GM21717 (cell line): ENCODE results near the gene ATG10.
"Not testable (repeated sequence)": the region's sequence is repeated elsewhere in the genome, so short reads cannot be mapped to it uniquely, and the experiment has no call there.

Experiments used
- ATAC-seq: cut with Tn5 transposase; IDR thresholded peaks from one replicate; pipeline ENCODE4 v1.9.1; 2021; ENCODE audit warnings: mild to moderate bottlenecking, moderate library complexity; ENCODE audit not compliant: unreplicated experiment

ATG10 gene

DNA sequence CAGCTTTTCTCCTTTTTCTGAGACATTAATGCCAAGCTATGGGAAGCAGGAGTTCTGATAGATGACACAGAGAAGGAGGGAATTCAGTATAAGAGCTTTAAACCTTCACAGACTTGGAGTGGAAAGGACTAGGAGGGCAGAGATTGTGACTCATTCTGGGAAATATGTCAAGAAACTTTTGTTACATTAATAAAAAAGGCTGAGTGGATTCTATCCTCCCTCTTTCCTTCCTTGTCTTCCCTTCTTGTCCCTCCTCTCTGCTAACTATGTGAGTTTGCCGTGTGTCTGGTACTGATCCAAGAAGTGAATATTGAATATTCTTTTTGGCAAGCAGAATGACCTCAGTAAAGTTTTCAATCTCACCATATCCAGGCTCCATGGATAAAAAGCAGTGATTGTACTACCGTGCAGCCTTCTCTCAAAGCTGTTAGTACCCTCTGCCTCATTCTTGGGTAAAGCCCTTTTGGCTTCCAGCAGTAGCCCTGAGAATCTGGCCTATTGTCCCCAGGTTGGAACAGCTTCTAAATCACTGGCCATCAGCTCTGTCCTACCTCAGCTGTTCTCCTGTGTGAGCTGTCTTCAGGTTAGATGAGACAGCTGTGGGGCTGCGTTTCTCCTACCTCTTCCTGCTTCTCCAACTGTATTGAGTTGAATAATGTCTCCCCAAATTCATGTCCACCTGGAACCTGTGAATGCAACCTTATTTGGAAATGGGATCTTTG lies 73.9 kb downstream of the ATG10 start:
- ATAC-seq, result no peak

GRCh38 chr5:82046276-82046647 lies 74.4 kb downstream of the ATG10 start:
- ATAC-seq, result no peak

GRCh38 chr5:82050955-82051354 lies 79.1 kb downstream of the ATG10 start:
- no peak for ATAC-seq

DNA sequence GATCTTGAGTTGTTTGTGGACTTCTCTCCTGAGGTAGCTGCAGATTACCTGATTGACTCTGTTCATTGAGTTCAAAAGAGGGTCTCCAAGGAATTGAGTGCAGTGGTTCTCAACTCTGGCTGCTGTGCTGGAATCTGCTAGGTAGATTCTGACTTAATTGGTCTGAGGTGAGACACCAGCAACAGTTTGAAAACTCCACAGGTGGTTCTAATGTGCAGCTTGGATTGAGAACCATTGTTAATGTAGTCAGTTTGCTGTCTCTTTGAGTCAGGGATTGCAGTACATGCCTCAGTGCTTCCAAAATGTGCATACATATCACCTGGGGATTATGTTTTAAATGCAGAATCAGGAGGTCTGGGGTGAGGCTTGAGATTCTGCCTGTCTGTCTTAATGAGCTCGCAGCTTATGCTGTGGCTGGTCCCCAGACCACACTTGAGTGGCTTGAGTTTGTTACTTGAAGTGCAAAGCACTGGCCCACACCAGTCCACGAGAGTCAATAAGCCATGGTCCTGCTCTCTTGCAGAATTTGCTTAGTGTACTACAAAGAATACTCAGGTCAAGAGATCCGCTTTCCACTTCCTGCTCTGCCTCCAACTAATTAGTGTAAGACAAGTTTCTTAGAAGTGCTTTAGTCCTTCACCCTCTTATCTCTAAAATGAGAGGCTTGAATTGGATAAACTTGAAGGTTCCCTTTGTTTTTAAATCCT lies 82.3 kb downstream of the ATG10 start:
- ATAC-seq, result no peak

GRCh38 chr5:82057051-82057450 lies 85.2 kb downstream of the ATG10 start:
- no peak for ATAC-seq

GRCh38 chr5:82058710-82059109 lies 86.9 kb downstream of the ATG10 start:
- ATAC-seq, result peak; percentile 68

DNA sequence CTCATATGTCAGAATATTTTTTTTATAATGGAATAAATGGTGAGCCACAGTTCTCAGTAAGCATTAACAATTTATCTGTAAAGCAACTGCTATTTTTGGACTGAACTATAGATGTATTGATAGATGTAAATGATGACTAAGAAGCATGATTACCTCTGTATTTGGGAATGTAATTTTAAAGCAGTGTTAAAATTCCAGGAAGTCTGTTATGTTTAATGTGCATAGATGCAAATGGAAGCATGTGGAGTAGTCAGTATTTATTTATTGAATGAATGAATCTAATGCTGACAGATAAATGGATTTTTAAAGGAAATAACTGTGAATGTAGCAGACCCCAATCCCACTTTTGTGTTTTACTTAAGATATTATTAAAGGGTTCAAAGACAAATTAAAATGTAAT lies 95.0 kb downstream of the ATG10 start:
- ATAC-seq, result no peak

DNA sequence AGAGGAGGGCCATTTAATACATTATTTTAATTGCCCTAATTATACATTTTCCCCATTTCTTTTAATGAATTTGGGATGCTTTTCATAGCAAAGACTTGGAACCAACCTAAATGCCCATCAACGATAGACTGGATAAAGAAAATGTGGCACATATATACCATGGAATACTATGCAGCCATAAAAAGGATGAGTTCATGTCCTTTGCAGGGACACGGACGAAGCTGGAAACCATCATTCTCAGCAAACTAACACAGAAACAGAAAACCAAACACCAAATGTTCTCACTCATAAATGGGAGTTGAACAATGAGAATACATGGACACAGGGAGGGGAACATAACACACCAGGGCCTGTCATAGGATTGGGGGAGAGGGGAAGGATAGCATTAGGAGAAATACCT lies 96.2 kb downstream of the ATG10 start:
- ATAC-seq, result not testable (repeated sequence)

- no peak for ATAC-seq
Measured at GRCh38 chr5:82068723-82069122, 96.9 kb downstream of the ATG10 start.

DNA sequence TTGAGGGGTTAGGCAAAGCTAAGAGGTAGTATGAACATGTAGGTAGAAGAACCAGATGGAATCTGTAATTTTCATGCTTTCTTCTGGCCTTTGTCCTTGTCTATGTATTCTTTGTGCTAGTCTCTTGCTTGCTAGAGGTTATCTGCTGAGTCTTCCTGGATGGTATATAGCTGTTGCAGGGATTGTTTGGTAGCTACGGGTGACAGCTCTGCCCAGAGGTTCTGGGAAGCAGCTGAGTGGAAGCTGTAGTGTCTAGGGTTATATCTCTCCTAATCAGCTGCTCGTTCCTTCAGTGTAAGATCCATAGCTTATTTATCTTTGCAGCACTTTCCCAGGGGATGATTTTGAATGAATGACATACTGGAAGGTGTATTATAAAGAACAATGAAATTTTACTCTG lies 100.3 kb downstream of the ATG10 start:
- ATAC-seq, result no peak

- ATAC-seq, result no peak
Measured at GRCh38 chr5:82073179-82073578, 101.4 kb downstream of the ATG10 start.

GRCh38 chr5:82074950-82075349 lies 103.1 kb downstream of the ATG10 start:
- no peak for ATAC-seq

- no peak for ATAC-seq
Measured at GRCh38 chr5:82077496-82077895, 105.7 kb downstream of the ATG10 start.

- ATAC-seq, result no peak
Measured at GRCh38 chr5:82091617-82092016, 119.8 kb downstream of the ATG10 start.

DNA sequence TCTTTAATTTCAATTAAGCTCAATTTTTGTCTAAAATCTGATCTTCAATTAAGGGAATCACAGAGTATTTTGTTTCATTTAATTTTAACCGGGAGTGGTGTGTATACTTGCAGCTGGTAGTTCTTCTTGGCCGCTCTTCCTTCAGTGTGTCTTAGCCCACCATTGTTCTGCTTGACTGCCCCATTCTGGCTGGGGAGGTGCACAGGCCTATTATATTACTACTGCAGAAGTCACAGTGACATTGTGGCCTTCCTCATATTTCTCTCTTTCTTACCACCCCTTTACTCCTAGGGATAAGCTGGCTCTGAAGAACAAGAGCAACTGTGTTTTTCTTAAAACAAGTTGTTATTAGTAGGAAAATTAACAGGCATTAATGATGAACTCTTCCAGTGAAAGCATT lies 123.7 kb downstream of the ATG10 start:
- ATAC-seq, result no peak

GRCh38 chr5:82096249-82096648 lies 124.4 kb downstream of the ATG10 start:
- ATAC-seq, result no peak

GRCh38 chr5:82100303-82101077 lies 128.7 kb downstream of the ATG10 start:
- peak; percentile 93 for ATAC-seq

DNA sequence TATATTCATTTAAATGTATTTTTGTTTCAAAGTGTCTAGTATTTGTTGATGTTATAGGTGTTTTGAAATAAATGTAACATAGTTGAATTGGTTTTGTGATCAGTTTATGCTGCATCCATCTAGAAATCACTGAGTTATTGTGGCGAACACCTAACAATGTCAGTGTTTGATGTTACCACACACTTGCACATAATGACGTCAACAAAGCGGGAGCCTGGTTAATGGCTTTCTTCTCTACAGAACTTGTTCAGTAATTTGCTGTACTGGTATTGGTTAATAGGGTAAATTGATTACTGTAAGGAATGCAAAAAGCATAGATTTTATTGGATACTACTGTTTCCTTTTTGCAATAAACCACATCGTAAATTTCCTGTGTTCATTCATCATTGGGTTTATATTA lies 133.0 kb downstream of the ATG10 start:
- ATAC-seq, result no peak

GRCh38 chr5:82105457-82105856 lies 133.6 kb downstream of the ATG10 start:
- no peak for ATAC-seq

GRCh38 chr5:82106207-82106606 lies 134.4 kb downstream of the ATG10 start:
- ATAC-seq, result no peak

GRCh38 chr5:82106756-82107155 lies 134.9 kb downstream of the ATG10 start:
- ATAC-seq, result no peak

DNA sequence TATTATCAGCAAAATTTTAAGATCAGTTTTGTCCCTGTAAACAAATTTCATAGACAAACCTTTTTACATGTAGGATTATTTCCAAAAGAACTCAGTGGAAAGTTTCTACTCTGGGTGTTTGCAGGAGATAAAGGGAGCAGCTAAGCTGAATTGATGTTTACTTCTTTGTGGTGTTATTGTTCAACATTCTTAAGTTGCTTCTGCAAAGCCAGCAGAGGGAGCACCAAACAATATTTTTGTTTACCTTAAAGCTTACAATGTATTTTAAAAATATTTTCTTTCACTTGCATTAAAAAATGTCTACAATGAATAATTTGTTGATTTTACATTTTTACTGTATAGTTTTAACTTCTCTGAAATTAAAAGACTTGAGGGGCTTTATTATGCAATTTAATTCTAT lies 135.4 kb downstream of the ATG10 start:
- no peak for ATAC-seq
